GM18526 (cell line): ENCODE measurements around the gene FGGY.

Experiments used
- POLR2A ChIP-seq: IDR thresholded peaks from 3 replicates; pipeline ENCODE4 v1.6.1; 2011; ENCODE audit not compliant: insufficient read length; ENCODE audit errors: extremely low read depth

The FGGY gene

GRCh38 chr1:59302297-59302696 lies 5.4 kb downstream of the FGGY start:
- TF ChIP-seq POLR2A, result no peak

- TF ChIP-seq POLR2A, result no peak
These were observed 6.0 kb downstream of the FGGY start for GRCh38 chr1:59302871-59303270.

DNA sequence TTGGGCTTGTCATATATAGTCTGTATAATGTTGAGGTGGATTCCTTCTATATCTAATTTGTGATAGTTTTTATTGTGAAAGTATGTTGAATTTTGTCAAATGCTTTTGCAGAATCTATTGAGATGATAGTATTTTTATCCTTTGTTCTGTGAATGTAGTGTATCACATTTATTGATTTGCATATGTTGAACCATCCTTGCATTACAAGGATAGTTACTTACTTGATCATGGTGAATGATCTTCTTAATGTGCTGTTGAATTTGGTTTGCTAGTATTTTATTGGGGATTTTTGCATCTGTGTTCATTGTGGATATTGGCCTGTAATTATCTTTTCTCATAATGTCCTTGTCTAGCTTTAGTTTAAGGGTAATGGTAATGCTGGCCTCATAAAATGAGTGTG lies 8.3 kb downstream of the FGGY start:
- TF ChIP-seq POLR2A, result no peak

- no peak for TF ChIP-seq POLR2A
These were observed 10.7 kb downstream of the FGGY start for GRCh38 chr1:59307591-59307990.

- TF ChIP-seq POLR2A, result no peak
These were observed 11.9 kb downstream of the FGGY start for GRCh38 chr1:59308839-59309238.

GRCh38 chr1:59309392-59309791 lies 12.5 kb downstream of the FGGY start:
- no peak for TF ChIP-seq POLR2A

DNA sequence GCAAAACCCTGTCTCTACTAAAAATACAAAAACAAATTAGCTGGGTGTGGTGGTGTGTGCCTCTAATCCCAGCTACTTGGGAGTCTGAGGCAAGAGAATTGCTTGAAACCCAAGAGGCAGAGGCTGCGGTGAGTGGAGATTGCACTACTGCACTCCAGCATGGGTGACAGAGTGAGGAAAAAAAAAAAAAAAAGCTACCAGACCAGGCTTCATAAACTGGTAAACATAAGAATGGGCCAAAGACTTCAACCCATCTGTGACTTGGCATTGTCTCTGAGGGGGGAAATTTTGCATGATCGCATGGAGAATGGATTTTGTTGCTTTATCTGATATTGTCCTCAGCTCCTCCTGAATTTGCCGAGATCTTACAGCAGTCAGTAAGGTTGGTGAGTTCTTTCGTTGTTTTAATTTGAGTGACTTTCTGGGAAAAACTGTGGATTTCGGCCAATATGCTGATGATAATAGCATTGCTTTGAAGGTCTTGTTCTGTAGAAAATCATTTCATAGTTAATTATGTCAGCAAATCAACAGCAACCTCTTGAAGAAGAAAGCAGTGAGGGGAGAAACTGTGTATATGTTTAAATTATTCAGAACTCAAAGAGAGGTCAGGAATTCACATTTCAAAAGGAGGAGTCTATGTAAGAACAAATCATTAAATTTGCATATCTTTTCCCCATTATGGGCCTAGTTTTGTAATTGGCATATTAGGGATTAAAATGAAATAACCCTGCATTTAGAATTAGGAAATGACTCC lies 13.1 kb downstream of the FGGY start:
- TF ChIP-seq POLR2A, result no peak

GRCh38 chr1:59310549-59311250 lies 13.8 kb downstream of the FGGY start:
- no peak for TF ChIP-seq POLR2A

- TF ChIP-seq POLR2A, result no peak
These were observed 18.1 kb downstream of the FGGY start for GRCh38 chr1:59314776-59315528.

DNA sequence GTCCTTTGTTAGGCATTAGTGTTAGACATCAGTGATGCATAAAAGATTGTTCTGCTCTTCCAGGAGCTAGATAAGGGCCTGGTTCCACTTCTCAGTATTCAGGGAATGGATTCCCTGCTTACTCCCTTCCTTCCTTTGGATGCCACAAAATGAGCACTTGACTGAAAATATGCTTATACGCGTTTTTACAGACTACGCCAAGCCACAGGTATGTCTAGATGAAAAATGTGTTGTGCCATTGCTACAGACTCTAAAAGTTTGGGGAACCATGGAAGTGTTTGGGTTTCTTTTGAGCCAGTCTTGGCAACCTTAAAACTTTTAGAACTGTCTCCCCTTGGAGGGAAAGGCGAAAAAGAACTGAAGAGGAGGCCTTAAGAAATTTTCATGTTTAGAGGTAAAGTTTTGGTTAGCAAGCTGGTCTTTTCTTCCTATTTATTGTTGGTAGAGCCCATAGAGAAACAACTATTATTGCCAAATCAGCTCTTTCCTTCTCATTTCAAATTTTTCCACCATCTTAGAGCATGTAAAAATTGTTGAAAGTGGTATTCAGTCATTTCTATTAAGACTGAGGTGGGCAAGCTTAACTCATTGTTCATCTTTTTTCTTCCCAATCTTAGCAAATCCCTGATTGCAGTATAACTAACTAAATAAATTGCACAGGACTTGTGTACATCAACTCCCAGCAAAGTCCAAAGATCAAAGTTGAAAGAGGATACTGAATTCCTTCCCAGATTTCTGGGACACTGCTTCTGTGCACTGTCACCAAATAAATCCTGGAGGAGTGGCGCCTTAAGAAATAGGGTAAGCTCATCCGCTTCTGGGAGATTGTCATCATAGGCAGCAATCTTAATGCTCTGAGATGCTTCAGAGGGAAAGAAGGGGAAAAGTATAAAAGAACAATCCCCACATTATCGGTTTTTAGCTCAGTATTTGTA lies 18.9 kb downstream of the FGGY start:
- TF ChIP-seq POLR2A, result no peak

- no peak for TF ChIP-seq POLR2A
These were observed 19.7 kb downstream of the FGGY start for GRCh38 chr1:59316497-59317128.

DNA sequence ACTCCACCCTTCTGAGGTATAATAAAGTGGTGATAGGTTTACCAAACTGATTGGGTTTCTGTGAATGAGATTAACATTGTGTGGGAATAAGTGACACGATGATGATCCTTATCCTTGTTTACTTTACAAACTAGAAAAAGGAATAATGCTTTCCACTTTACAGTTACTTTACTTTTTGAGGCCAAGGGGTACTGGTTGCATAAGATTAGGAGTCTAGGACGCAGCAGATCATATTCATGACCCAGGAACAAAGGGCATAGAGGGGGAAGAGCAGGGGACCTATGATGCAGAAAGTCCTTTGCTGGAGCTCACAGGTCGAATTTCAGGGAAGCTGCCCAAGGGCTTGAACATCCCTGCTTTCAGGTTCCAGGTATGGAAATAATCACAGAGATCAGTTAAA lies 20.4 kb downstream of the FGGY start:
- no peak for TF ChIP-seq POLR2A

DNA sequence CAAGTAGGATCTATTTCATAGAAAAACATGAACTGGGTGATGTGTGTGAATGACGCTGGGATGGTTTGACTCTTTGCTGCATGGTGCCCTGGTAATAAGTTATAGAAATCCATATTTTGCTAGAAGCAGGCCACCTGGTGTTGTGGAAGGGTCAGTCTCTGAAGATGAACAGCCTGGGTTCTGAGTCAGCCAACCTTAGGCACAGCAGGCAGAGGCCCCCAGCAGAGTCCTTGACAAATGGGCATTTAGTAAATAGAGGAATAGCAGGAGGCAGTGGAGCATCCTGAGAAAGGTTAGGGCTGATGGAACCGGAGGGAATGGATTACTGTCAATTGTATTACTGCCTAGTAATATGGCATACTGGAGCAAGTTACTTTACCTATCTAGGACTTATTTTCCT lies 20.9 kb downstream of the FGGY start:
- TF ChIP-seq POLR2A, result no peak

DNA sequence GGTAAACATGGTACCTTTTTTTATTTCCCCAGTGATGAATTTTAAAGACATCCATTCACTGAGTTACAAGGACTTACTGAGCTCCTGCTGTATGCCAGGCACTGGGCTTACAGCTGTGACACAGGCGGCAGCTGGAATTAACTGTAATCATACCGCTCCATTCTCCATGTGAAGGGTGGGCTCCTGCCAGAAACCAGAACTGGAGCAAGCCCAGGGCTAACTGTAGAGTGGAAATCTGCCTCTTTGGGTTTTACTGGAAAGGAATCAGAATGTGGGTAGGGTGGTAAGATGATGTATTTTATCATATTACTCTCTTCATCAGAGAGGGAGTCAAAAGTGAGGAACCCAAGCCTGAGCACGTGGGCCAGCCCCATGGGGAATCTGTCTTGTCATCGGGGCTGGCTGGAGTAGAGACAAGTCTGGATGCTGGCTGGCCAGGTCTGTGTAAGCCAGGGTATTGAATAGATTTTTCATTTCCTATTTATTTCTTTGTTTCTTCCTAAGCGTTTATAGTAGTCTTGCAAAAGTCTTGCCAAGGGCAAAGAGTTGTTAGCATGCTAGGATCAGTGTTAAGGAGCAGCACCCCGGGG lies 21.5 kb downstream of the FGGY start:
- TF ChIP-seq POLR2A, result no peak
